Measurements from ENCODE around the gene KLHL3. TPM values are rescaled to one million over a fixed set of nuclear protein-coding genes. Genes with fewer than 3 reads are reported as not detected.

Gene KLHL3
- total and polyA plus RNA-seq, 4 donors = 0.91 to 8.8 (median 3.7) TPM

DNA sequence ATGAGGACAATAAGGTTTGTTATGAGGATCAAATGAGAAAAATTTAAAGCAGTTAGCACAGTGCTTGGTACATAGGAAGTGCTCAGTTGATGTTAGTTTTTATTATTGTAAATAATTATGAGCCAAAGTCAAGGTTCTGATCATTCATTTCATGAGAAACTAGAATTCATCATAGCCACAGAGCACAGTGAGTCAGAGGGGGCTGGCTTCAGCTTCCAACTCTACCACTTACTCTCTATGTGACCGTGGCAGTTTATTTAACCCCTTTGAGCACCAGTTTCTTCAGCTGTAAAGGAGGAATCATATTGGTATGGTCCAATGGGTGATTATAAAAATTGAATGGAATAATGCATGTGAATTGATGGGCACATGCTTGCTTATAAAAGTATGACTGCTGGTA, 39.4 kb downstream of the KLHL3 start (continued):
- TF ChIP-seq REST (IDR thresholded peaks at IDR 0.05) (no peak), EGR1 (IDR thresholded peaks at IDR 0.05; ENCODE audit: low read depth in 2 of 2) (no peak), SP1 (IDR thresholded peaks at IDR 0.05) (no peak)
- TF ChIP-seq, protein P1, sequence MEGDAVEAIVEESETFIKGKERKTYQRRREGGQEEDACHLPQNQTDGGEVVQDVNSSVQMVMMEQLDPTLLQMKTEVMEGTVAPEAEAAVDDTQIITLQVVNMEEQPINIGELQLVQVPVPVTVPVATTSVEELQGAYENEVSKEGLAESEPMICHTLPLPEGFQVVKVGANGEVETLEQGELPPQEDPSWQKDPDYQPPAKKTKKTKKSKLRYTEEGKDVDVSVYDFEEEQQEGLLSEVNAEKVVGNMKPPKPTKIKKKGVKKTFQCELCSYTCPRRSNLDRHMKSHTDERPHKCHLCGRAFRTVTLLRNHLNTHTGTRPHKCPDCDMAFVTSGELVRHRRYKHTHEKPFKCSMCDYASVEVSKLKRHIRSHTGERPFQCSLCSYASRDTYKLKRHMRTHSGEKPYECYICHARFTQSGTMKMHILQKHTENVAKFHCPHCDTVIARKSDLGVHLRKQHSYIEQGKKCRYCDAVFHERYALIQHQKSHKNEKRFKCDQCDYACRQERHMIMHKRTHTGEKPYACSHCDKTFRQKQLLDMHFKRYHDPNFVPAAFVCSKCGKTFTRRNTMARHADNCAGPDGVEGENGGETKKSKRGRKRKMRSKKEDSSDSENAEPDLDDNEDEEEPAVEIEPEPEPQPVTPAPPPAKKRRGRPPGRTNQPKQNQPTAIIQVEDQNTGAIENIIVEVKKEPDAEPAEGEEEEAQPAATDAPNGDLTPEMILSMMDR (IDR thresholded peaks at IDR 0.05; ENCODE audit: low read depth, low read length, missing input control) = no peak

DNA sequence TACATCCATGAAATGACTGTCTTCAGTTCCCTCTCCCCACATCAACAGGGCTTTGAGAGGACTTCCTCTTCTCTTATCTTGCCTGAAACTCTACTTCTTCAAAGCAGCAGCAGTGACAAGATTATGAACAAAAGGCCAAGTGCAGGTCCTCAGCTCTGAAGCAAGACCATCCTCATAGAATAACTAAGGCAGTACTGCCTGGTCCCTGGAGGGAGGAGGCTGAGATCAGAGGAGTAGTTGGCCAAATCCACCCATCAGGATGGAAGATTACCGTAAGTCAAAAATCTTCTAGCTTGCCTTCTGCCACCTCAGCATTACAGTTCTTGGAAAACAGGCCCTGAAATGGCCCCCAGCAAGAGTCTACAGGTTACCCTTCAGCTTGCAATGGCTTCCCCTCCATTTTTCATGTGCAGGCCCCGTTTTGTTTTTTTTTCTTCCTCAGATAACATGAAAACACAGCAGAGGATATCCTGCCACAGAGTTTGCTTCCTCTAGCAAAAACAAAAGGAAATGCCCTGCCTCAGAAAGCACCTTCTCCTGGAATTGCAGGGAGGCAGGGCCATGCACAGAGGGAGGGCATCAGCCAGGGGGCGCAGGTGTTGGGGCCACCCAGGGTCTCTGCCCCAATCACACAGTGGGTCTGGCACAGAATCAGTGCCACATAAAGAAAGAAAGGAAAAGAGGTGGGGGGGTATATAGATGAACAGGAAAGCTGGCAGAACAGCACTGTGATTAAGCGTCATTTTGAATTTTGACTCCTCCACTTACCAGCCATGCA, 40.0 kb downstream of the KLHL3 start:
- Histone ChIP-seq H3K9me3 (ENCODE audit: control insufficient read depth in 4 of 4, low read length in 3 of 4) (no peaks in the 10 kb centered on the region), H3K9ac (ENCODE audit: low read depth in 1 of 2, low read length in 2 of 2) (no peak overlapping the region), H3K27me3 (ENCODE audit: control insufficient read depth in 4 of 4, insufficient read depth in 4 of 4, low read length in 3 of 4) (no peaks in the 10 kb centered on the region), H3K4me3 (ENCODE audit: low read depth in 1 of 3, low read length in 3 of 3) (no peak overlapping the region), H3K36me3 (ENCODE audit: control insufficient read depth in 4 of 4, insufficient read depth in 3 of 4, low read depth in 1 of 4, low read length in 3 of 4) (no peaks in the 10 kb centered on the region), H3K4me1 (ENCODE audit: control insufficient read depth in 4 of 4, insufficient read depth in 4 of 4, low read length in 3 of 4) (peaks cover 0 to 18% (median 11%) of the 10 kb centered on the region in 4 donors), H3K27ac (ENCODE audit: low read depth in 1 of 2, low read length in 2 of 2) (peak overlapping the region in 1 of 2 donors; percentile 22)
- WGBS = 82% methylated on average over 4 of the region's 4 CpGs
- no peak for TF ChIP-seq ZBTB33 (IDR thresholded peaks at IDR 0.05)
- TF ChIP-seq NR2F2 (IDR thresholded peaks at IDR 0.05) = peak; percentile 39
- no peak for TF ChIP-seq REST (IDR thresholded peaks at IDR 0.05)
- no peak for TF ChIP-seq GABPA (IDR thresholded peaks at IDR 0.05 in 1 of 2, conservative IDR thresholded peaks at IDR 0.05 in 1 of 2)
- no peak for TF ChIP-seq EGR1 (IDR thresholded peaks at IDR 0.05; ENCODE audit: low read depth in 2 of 2)
- peak in 1 of 2 donors; percentile 36 for TF ChIP-seq RAD21 (IDR thresholded peaks at IDR 0.05)
- TF ChIP-seq YY1 (IDR thresholded peaks at IDR 0.05) = peak; percentile 37
- no peak for TF ChIP-seq HNF4A (conservative IDR thresholded peaks at IDR 0.05)
- TF ChIP-seq JUND (IDR thresholded peaks at IDR 0.05) = no peak
- TF ChIP-seq MAX (IDR thresholded peaks at IDR 0.05) = no peak
- TF ChIP-seq SP1 (IDR thresholded peaks at IDR 0.05) = no peak
- TF ChIP-seq TAF1 (conservative IDR thresholded peaks at IDR 0.05) = no peak
- DNase-seq (ENCODE audit: low spot score) = no peak

All from liver (tissue), 9 donors.